Sigmoid colon (tissue), 7 donors: Measurements from ENCODE around the gene PDCD4. TPM values are rescaled to one million over a fixed set of nuclear protein-coding genes. Genes with fewer than 3 reads are reported as not detected.
A peak's percentile ranks its signal among the peaks of the same experiment; 100 is the strongest.

Experiments used
- DNase-seq: peaks from one replicate; pipeline ENCODE4 v3.0.0-alpha.2; 2019
- H3K27ac ChIP-seq, 4 donors: fragments of 200-600 bp; sonication (generic); one replicate each; pipeline ENCODE4 v1.5.1; 2016 to 2019; ENCODE audit warnings: mild to moderate bottlenecking in 1 of 4
- H3K27me3 ChIP-seq, 3 donors: fragments of 200-600 bp; sonication (generic); one replicate each; pipeline ENCODE4 v1.5.1; 2019; ENCODE audit warnings: mild to moderate bottlenecking in 1 of 3
- H3K36me3 ChIP-seq, 4 donors: fragments of 200-600 bp; sonication (generic); one replicate each; pipeline ENCODE4 v1.5.1; 2016 to 2019
- H3K4me1 ChIP-seq, 4 donors: fragments of 200-600 bp; sonication (generic); one replicate each; pipeline ENCODE4 v1.5.1; 2017 to 2019
- H3K4me3 ChIP-seq, 4 donors: fragments of 200-600 bp; sonication (generic); one replicate each; pipeline ENCODE4 v1.5.1; 2017 to 2019; ENCODE audit warnings: mild to moderate bottlenecking in 2 of 4, moderate library complexity in 1 of 4
- H3K9me3 ChIP-seq, 4 donors: fragments of 200-600 bp in 3 of 4; sonication (generic) in 3 of 4; one replicate each; pipeline versions ENCODE4 v1.5.1 to v1.6.1; 2013 to 2019
- EP300 ChIP-seq, 4 donors: sonication (generic); formaldehyde crosslinking; IDR thresholded peaks; one replicate each; pipeline ENCODE4 v1.6.1; 2017; ENCODE audit warnings: antibody characterized with exemption in 4 of 4
- POLR2A ChIP-seq, 2 donors: fragments of 450-650 bp; IDR thresholded peaks; one replicate each; pipeline ENCODE4 v1.6.1; 2016; ENCODE audit warnings: antibody characterized with exemption in 2 of 2, mild to moderate bottlenecking in 2 of 2, moderate library complexity in 2 of 2
- POLR2AphosphoS5 ChIP-seq, 4 donors: sonication (generic); formaldehyde crosslinking; IDR thresholded peaks; one replicate each; pipeline ENCODE4 v1.6.1; 2017; ENCODE audit warnings: antibody characterized with exemption in 4 of 4
- WGBS, 2 donors: extraction: QIAGEN DNeasy Blood & Tissue Kit; methylation state at CpG; one replicate each; pipeline ENCODE4 v1.1.7; 2013; 5-methylcytosine and 5-hydroxymethylcytosine counted together
- intact Hi-C: fragments of 100-400 bp; cut with DNase I; formaldehyde crosslinking; loops from one replicate; pipeline ENCODE4 v1.15.1; 2023
- polyA plus RNA-seq, 3 donors: library from polyadenylated mRNA; stranded (reverse); fragments of 200-250 nt; gene quantifications; one replicate each; pipeline ENCODE4 v1.2.3, GENCODE V29; 2013
- total RNA-seq, 4 donors: library from RNA; depleted of rRNA; stranded (reverse); fragments of >200 nt; gene quantifications; one replicate each; pipeline ENCODE4 v1.1.0, GENCODE V29; 2016
- TF ChIP-seq, protein P1 (sequence below), 4 experiments: fragments of 450-650 bp in 3 of 4; fragments of 200-600 bp in 1 of 4; IDR thresholded peaks; one replicate each; pipeline ENCODE4 v1.5.1; 2016 to 2019; ENCODE audit warnings: antibody characterized with exemption in 4 of 4, mild to moderate bottlenecking in 3 of 4, moderate library complexity in 2 of 4
- donor health status: healthy with polysubstance abuse.
- donor health status: Bipolar disorder and iron deficiency.
- donor health status: healthy.

Gene PDCD4
- total and polyA plus RNA-seq, 7 donors = 64.3 to 327 (median 140) TPM

DNA sequence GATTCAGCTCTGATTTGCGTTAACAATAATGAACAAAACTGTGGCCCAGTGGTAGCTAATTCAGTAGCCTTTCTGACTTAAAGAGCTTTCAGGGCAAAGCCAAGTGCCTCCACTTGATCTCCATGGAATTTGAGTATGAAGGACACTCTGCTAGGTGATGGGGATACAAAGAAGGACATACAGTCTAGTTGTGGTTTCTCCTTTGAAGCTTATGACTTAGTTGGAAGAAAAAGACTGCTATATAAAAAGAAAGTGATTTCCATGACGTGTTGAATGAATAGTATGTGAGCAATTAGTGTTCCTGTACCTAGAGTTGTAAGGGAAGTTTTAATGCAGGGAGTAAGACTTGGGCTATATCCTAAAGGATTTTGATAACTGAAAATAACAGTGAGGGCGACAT, 8.3 kb downstream of the PDCD4 start:
- intact Hi-C loops = no loop called here
- Histone ChIP-seq H3K9me3 (no peaks in the 10 kb centered on the region), H3K27me3 (no peaks in the 10 kb centered on the region), H3K4me3 (no peak overlapping the region), H3K4me1 (peaks cover 0 to 96% (median 65%) of the 10 kb centered on the region in 4 donors), H3K27ac (peak overlapping the region; percentile 21 to 60 (median 38)), H3K36me3 (peaks cover 0 to 75% (median 5%) of the 10 kb centered on the region in 4 donors)
- WGBS, 2 donors = 67 to 83% methylated on average over 3 of the region's 3 CpGs
- no peak for DNase-seq
- TF ChIP-seq, protein P1, sequence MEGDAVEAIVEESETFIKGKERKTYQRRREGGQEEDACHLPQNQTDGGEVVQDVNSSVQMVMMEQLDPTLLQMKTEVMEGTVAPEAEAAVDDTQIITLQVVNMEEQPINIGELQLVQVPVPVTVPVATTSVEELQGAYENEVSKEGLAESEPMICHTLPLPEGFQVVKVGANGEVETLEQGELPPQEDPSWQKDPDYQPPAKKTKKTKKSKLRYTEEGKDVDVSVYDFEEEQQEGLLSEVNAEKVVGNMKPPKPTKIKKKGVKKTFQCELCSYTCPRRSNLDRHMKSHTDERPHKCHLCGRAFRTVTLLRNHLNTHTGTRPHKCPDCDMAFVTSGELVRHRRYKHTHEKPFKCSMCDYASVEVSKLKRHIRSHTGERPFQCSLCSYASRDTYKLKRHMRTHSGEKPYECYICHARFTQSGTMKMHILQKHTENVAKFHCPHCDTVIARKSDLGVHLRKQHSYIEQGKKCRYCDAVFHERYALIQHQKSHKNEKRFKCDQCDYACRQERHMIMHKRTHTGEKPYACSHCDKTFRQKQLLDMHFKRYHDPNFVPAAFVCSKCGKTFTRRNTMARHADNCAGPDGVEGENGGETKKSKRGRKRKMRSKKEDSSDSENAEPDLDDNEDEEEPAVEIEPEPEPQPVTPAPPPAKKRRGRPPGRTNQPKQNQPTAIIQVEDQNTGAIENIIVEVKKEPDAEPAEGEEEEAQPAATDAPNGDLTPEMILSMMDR (IDR thresholded peaks at IDR 0.05) = no peak

DNA sequence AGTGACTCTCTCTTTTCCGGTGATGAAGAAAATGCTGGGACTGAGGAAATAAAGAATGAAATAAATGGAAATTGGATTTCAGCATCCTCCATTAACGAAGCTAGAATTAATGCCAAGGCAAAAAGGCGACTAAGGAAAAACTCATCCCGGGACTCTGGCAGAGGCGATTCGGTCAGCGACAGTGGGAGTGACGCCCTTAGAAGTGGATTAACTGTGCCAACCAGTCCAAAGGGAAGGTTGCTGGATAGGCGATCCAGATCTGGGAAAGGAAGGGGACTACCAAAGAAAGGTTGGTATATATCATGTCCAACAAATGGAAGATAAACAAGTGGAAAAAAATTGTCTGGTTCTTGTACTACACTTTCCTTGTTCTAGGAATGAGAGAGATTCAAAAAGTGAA, 9.5 kb downstream of the PDCD4 start:
- intact Hi-C loops = no loop called here
- Histone ChIP-seq H3K36me3 (peaks cover 0 to 82% (median 5%) of the 10 kb centered on the region in 4 donors), H3K4me3 (no peak overlapping the region), H3K4me1 (peaks cover 0 to 96% (median 61%) of the 10 kb centered on the region in 4 donors), H3K27me3 (no peaks in the 10 kb centered on the region), H3K27ac (peak overlapping the region in 3 of 4 donors; percentile 19 to 60 (median 48)), H3K9me3 (no peaks in the 10 kb centered on the region)
- TF ChIP-seq EP300 (IDR thresholded peaks at IDR 0.05) (no peak), POLR2AphosphoS5 (IDR thresholded peaks at IDR 0.05) (no peak), POLR2A (IDR thresholded peaks at IDR 0.05) (no peak)
- TF ChIP-seq, protein P1 (IDR thresholded peaks at IDR 0.05) = no peak
- WGBS, 2 donors = 89 to 95% methylated on average over 9 of the region's 9 CpGs
- peak; percentile 58 for DNase-seq

DNA sequence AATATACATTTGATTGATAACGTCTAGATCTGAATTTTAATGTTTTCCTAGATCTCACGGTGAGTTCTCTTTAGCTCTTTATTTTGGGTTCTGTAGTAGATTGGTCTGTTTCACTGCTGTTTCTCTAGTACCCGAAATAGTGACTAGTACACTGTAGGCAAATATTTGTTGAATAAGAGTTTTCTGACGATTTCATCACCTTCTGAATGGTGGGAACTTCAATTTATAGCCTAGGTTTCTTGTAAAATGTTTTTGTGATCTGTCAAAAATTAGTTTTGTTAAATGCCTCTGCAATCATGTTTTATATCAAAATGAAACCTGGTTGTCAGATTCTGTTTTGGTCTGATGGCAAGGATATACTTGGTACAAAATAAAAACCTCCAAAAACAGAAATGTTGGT, 10.2 kb downstream of the PDCD4 start:
- no peaks in the 10 kb centered on the region for H3K27me3 ChIP-seq
- H3K4me3 ChIP-seq = peak overlapping the region in 1 of 4 donors; percentile 3
- TF ChIP-seq EP300 (IDR thresholded peaks at IDR 0.05) (no peak), POLR2AphosphoS5 (IDR thresholded peaks at IDR 0.05) (peak in 1 of 4 donors; percentile 29)
- H3K36me3 ChIP-seq = peaks cover 0 to 82% (median 5%) of the 10 kb centered on the region in 4 donors
- H3K27ac ChIP-seq = peak overlapping the region; percentile 19 to 60 (median 40)
- no peaks in the 10 kb centered on the region for H3K9me3 ChIP-seq
- H3K4me1 ChIP-seq = peaks cover 0 to 95% (median 57%) of the 10 kb centered on the region in 4 donors
- intact Hi-C loops = no loop called here
- no peak for DNase-seq
- WGBS, 2 donors = 38 to 65% methylated on average over 4 of the region's 4 CpGs

DNA sequence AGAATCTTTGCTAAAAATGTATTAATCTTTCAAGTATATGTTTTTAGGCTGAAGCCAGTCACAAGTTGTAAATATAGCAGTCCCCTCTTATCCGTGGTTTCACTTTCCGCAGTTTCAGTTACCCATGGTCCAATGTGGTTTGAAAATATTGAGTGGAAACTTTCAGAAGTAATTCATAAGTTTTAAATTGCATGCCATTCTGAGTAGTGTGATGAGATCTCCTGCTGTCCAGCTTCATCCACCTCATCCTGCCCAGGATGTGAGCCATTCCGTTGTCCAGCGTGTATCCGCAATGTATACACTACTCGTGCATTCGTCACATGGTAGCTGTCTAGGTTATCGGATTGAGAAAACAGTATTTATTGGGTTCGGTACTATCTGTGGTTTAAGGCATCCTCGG, 12.2 kb downstream of the PDCD4 start:
- peaks cover 0 to 77% (median 47%) of the 10 kb centered on the region in 4 donors for H3K4me1 ChIP-seq
- no peak for DNase-seq
- intact Hi-C loops = no loop called here
- WGBS, 2 donors = 82% methylated on average over 10 of the region's 10 CpGs
- no peaks in the 10 kb centered on the region for H3K9me3 ChIP-seq
- peak overlapping the region; percentile 37 to 60 (median 44) for H3K27ac ChIP-seq
- TF ChIP-seq POLR2AphosphoS5 (IDR thresholded peaks at IDR 0.05) = no peak
- H3K4me3 ChIP-seq = no peak overlapping the region
- peaks cover 0 to 86% (median 7%) of the 10 kb centered on the region in 4 donors for H3K36me3 ChIP-seq
- H3K27me3 ChIP-seq = no peaks in the 10 kb centered on the region

DNA sequence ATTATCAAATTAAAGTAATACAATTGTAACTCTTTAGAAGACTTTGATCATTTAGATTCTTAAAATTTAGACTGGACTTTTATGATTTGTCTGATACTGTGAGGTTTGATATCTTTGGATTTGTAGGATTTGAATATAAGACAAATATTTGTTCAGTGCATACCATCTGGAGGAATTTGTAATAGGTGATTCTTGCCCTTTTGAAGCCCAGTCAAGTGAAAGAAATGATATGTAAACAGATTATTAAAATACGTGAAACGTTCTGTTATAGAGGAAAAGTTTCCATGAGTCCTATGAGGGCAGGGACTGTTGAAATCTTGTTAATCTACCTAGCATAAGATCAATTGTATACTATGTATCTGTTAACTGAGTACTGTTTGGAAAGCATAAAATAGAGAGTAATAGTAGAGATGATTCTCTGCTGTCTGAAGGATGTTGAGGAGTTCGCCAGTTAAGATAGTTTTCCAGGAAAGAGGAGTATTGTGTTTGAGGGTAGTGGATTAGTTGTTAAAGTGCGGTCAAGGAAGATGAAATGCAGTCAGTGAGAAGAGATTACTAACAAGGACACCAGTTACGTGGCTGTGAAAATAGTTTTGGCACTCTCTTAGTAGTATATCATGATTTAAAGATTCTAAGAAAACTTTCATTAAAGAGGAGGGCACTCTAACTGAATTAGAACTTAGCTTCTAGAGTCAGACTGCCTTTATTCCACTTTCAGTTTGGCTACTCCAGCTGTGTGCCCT, 14.4 kb downstream of the PDCD4 start:
- TF ChIP-seq, protein P1 (IDR thresholded peaks at IDR 0.05) = no peak
- no peak for TF ChIP-seq POLR2AphosphoS5 (IDR thresholded peaks at IDR 0.05)
- TF ChIP-seq POLR2A (IDR thresholded peaks at IDR 0.05) = no peak
- TF ChIP-seq EP300 (IDR thresholded peaks at IDR 0.05) = no peak
- Histone ChIP-seq H3K36me3 (peaks cover 0 to 100% (median 16%) of the 10 kb centered on the region in 4 donors), H3K4me1 (peaks cover 0 to 57% (median 33%) of the 10 kb centered on the region in 4 donors), H3K27ac (peak overlapping the region; percentile 36 to 65 (median 54)), H3K4me3 (no peak overlapping the region), H3K27me3 (no peaks in the 10 kb centered on the region), H3K9me3 (no peaks in the 10 kb centered on the region)
- no peak for DNase-seq
- intact Hi-C loops = no loop called here
- WGBS, 2 donors = 49 to 59% methylated on average over 5 of the region's 5 CpGs
